Left ventricle myocardium inferior (tissue), 1 donor: ENCODE measurements around the gene CHCT1. TPM values are rescaled to one million over a fixed set of nuclear protein-coding genes. Genes with fewer than 3 reads are reported as not detected.
"Not testable (repeated sequence)": the region's sequence is repeated elsewhere in the genome, so short reads cannot be mapped to it uniquely, and the experiment has no call there.

Experiments used
- DNase-seq: peaks from one replicate; pipeline ENCODE4 v3.0.0-alpha.2; 2020
- H3K27ac ChIP-seq: fragments of 200-600 bp; replicated peaks from 2 replicates; pipeline ENCODE4 v1.8.0; 2021
- H3K27me3 ChIP-seq: fragments of 200-600 bp; 2 replicates; pipeline ENCODE4 v1.8.0; 2021; ENCODE audit warnings: low read depth
- H3K36me3 ChIP-seq: fragments of 200-600 bp; 2 replicates; pipeline ENCODE4 v1.8.0; 2021
- H3K4me1 ChIP-seq: fragments of 200-600 bp; 2 replicates; pipeline ENCODE4 v1.8.0; 2021
- H3K4me3 ChIP-seq: fragments of 200-600 bp; 2 replicates; pipeline ENCODE4 v1.8.0; 2021; ENCODE audit warnings: mild to moderate bottlenecking, moderate library complexity
- H3K9me3 ChIP-seq: fragments of 200-600 bp; replicated peaks from 2 replicates; pipeline ENCODE4 v1.8.0; 2021
- CTCF ChIP-seq: fragments of 200-600 bp; IDR thresholded peaks from 2 replicates; pipeline ENCODE4 v1.8.0; 2021; ENCODE audit warnings: antibody characterized with exemption, mild to moderate bottlenecking, borderline replicate concordance
- intact Hi-C: fragments of 100-400 bp; cut with micrococcal nuclease; formaldehyde crosslinking; loops from one replicate; pipeline ENCODE4 v1.11.0; 2022
- total RNA-seq: library from RNA; stranded (reverse); fragmentation: NEBNext Ultra II Directional; extraction: Animal tissue kit (Norgen Biotek cat#: 25700); gene quantifications from one replicate; pipeline ENCODE4 v1.2.1, GENCODE V29; 2021
- donor health status: DM: no; HTN: yes; CAD: no; lungs with severe emphysema.

Gene CHCT1
- total RNA-seq, 1 donor from 2014 or later: not detected

DNA sequence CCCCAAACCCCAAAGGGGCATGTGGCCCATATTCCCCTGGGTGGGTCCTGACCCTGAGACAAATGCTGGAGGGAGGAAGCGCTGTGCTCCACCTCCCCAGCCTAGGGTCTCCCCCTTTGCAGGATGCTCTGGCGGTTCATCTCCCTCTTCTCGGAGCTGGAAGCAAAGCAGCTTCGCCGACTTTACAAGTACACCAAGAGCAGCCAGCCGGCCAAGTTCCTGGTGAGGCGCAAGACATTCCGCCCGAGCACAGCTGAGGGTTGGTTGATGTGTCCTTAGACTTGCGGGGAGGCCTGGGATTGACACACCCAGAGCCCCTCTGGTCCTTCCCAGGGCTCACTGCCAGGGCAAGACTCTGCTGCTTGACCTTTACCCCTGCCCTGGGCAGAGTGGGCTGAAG is 4.3 kb downstream of the CHCT1 start:
- H3K4me3 ChIP-seq: no peak overlapping the region
- no peak for TF ChIP-seq CTCF
- no peaks in the 10 kb centered on the region for H3K9me3 ChIP-seq
- H3K27me3 ChIP-seq: no peaks in the 10 kb centered on the region
- H3K4me1 ChIP-seq: peaks cover 5% of the 10 kb centered on the region
- intact Hi-C loops: no loop called here
- no peak for DNase-seq
- H3K36me3 ChIP-seq: no peaks in the 10 kb centered on the region
- H3K27ac ChIP-seq: no peak overlapping the region

DNA sequence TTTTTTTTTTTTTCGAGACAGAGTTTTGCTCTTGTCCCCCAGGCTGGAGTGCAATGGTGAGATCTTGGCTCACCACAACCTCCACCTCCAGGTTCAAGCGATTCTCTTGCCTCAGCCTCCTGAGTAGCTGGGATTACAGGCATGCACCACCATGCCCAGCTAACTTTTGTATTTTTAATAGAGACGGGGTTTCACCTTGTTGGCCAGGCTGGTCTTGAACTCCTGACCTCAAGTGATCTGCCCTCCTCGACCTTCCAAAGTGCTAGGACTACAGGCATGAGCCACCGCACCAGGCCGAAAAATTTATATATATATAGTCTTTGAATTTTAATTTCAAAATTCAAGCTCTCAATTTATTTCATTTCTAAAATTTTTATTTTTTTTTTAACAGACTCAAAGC is 6.2 kb downstream of the CHCT1 start:
- DNase-seq, H3K27me3 ChIP-seq, intact Hi-C loops, H3K4me3 ChIP-seq, H3K4me1 ChIP-seq, H3K27ac ChIP-seq, H3K36me3 ChIP-seq, H3K9me3 ChIP-seq: not testable (repeated sequence)

DNA sequence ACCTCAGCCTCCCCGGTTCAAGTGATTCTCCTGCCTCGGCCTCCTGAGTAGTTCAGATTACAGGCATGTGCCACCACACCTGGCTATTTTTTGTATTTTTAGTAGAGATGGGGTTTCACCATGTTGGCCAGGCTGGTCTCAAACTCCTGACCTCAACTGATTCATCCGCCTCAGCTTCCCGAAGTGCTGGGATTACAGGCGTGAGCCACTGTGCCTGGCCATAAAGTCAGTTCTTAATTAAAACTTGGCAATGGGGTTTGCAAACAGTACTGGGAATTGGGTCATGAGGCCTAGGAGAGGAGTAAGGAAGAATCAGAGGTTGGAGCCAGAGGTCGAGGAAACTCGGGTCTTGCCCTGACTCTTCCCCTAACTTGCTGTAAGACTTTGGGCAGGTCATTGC is 8.3 kb downstream of the CHCT1 start:
- DNase-seq, H3K27me3 ChIP-seq, H3K27ac ChIP-seq, H3K9me3 ChIP-seq, H3K4me3 ChIP-seq, H3K4me1 ChIP-seq, H3K36me3 ChIP-seq: not testable (repeated sequence)
- intact Hi-C loops: loop anchor here (10.0 kb wide), 2 partner anchors 296 to 396 kb away; no protein-coding TSS in a partner anchor

DNA sequence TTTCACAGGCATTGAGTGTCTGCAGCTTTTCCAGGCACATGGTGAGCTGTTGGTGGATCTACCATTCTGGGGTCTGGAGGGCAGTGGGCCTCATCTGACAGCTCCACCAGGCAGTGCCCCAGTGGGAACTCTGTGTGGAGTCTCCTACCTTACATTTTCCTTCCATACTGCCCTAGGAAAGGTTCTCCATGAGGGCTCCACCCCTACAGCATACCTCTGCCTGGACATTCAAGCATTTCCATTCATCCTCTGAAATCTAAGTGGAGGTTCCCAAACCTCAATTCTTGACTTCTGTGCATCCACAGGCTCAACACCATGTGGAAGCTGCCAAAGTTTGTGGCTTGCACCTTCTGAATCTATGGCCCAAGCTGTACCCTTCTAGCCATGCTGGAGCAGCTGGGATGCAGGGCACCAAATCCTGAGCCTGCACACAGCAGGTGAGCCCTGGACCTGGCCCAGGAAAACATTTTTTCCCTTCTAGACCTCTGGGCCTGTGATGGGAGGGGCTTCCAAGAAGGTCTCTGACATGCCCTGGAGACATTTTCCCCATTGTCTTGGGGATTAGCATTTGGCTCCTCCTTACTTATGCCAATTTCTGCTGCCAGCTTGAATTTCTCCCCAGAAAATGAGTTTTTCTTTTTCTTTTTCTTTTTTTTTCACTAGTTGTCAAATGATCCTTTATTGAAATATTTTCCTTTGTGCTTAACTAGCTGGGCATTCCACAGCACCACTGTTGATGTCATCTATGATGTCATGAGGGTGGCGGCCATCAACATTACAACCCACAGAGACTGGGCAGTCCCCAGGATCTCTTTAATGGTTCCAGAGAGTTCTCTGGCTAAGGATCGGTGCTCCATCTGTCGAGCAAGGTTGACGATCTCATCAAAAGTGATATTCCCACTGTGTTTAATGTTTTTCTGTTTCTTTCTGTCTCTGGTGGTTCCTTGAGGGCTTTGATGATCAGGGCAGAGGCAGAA is 11.0 kb downstream of the CHCT1 start:
- not testable (repeated sequence) for H3K4me1 ChIP-seq, DNase-seq, H3K9me3 ChIP-seq, H3K27ac ChIP-seq, H3K36me3 ChIP-seq, H3K4me3 ChIP-seq
- intact Hi-C loops: loop anchor here (10.0 kb wide), 2 partner anchors 299 to 399 kb away; no protein-coding TSS in a partner anchor
- peaks cover 15% of the 10 kb centered on the region for H3K27me3 ChIP-seq

GRCh38 chr17:60435244-60436167 is 13.2 kb downstream of the CHCT1 start:
- intact Hi-C loops: loop anchor here (10.0 kb wide), 2 partner anchors 301 to 401 kb away; no protein-coding TSS in a partner anchor
- Histone ChIP-seq H3K27me3 (peaks cover 15% of the 10 kb centered on the region), H3K27ac (peak overlapping the region; percentile 45), H3K36me3 (no peaks in the 10 kb centered on the region), H3K4me1 (peaks cover 5% of the 10 kb centered on the region), H3K4me3 (peak overlapping the region; percentile 31), H3K9me3 (no peaks in the 10 kb centered on the region)
- peak; percentile 56 for DNase-seq
- TF ChIP-seq CTCF: peak; percentile 96

DNA sequence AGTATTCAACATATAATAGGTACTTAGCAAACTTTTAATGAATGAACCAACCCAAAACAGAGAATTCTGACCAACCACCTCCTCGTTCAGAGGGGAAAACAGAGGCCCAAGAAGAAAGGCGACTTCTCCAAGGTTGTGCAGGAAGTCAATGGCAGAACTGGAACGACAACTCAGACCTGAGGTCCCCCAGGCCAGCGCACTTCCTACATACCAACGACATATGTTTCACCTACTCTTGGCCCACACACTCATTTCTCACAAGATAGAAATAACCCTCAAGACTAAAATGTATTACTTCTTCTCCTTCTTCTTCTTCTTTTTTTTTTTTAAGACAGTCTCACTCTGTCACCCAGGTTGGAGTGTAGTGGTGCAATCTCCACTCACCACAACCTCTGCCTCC is 14.4 kb downstream of the CHCT1 start:
- H3K36me3 ChIP-seq: no peaks in the 10 kb centered on the region
- TF ChIP-seq CTCF: no peak
- H3K27me3 ChIP-seq: peaks cover 15% of the 10 kb centered on the region
- no peak overlapping the region for H3K27ac ChIP-seq
- no peak overlapping the region for H3K4me3 ChIP-seq
- no peaks in the 10 kb centered on the region for H3K9me3 ChIP-seq
- DNase-seq: no peak
- intact Hi-C loops: loop anchor here (10.0 kb wide), 2 partner anchors 302 to 402 kb away; no protein-coding TSS in a partner anchor
- peaks cover 5% of the 10 kb centered on the region for H3K4me1 ChIP-seq
